HG03378 (cell line): ENCODE data around the gene RFXAP.

Experiments
- ATAC-seq: cut with Tn5 transposase; IDR thresholded peaks from one replicate; pipeline ENCODE4 v1.9.1; 2021; ENCODE audit warnings: mild to moderate bottlenecking, moderate library complexity; ENCODE audit not compliant: unreplicated experiment

RFXAP gene

GRCh38 chr13:36865265-36865664, 46.2 kb downstream of the RFXAP start:
- ATAC-seq = no peak

DNA sequence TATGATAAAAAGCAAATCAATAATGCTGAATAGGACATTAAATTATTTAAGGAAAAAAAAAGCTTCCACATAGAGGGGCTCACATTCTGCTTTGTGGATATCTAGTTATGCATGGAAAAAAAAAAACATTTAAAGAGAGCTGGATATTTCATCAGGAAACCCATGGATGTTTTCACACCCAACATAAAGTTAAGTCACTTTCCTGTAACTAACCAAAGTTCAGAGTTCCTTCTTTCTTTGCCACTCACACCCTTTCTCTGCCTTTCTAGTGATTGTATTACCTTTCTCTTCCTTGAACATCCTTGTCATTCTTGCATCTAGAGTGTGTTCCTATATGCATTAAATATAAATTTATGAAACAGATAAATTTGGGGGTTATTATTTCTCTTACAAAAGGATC, 47.2 kb downstream of the RFXAP start:
- ATAC-seq = no peak

DNA sequence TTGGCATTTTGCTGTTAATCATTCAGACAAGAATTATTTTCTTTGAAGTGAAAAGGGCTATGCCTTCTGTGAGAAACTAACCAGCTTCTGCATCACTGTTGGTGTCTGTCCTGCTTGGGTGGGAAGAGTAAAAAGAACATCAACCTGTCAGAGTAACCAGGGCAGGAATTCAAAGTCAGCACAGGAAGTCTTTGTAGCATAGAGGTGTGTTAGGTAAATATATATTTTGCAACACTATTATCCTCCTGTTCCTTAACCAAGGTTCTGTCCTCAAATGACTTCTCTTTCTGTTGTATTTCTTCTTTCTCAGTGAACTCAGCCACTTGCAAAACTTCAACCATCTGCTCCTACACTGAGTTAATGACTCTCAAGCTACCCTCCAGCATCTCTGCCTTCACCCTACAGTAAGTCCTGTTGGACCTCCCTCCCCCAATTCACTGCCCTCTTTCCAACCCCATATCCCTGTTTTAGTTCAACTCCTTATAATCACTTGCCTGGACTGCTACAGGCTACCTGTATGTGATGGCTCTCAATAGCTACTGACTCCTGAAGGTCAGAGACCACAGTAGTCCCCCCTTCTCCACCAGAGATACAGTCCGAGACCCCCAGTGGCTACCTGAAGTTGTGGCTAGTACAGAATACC, 51.1 kb downstream of the RFXAP start:
- no peak for ATAC-seq

DNA sequence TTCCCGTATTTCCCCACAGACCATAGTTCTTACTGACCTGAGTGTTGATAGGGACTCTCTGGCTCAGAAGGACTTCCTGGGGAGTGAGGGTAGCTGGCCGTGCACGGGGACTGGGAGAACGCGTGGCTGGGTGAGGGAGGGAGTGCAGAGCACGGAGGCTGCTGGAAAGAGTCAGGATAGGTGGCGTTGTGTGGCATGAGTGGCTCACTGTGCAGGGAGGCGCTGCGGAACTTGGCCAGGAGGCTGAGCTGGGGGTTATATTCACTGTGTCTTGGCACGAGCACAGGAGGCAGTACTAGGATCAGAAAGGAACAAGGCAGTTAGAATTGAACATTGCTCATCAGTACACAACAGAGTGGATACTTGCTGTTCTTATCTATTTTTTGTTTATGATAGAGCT, 53.6 kb downstream of the RFXAP start:
- ATAC-seq = no peak

- no peak for ATAC-seq
Observed at GRCh38 chr13:36875431-36875830, 56.4 kb downstream of the RFXAP start.

GRCh38 chr13:36875961-36876360, 56.9 kb downstream of the RFXAP start:
- no peak for ATAC-seq
